K562 (cell line): ENCODE data around the gene ARHGAP26.

ENCODE experiments used
- CREB1 ChIP-seq, 2 experiments: sonication (generic) in 1 of 2; formaldehyde crosslinking in 1 of 2; IDR thresholded peaks; 2 replicates each; pipeline versions ENCODE4 v1.6.1 to v1.8.0; 2012 to 2022; ENCODE audit warnings: inconsistent platforms in 1 of 2, mild to moderate bottlenecking in 1 of 2, missing genetic modification reagents in 1 of 2, moderate library complexity in 1 of 2
- EP300 ChIP-seq: IDR thresholded peaks from 2 replicates; pipeline ENCODE4 v1.6.1; 2012; ENCODE audit warnings: low read length, improper control_type of control experiment
- GABPA ChIP-seq: fragments of 200-800 bp; sonication (Bioruptor generic); conservative IDR thresholded peaks from 2 replicates; pipeline ENCODE4 v1.6.1; 2016; ENCODE audit warnings: low read depth, missing genetic modification characterization, missing compliant biosample characterization
- GTF2E2 ChIP-seq: fragments of 200-800 bp; sonication (Bioruptor generic); IDR thresholded peaks from 2 replicates; pipeline ENCODE4 v1.6.1; 2016; ENCODE audit warnings: missing genetic modification characterization, missing compliant biosample characterization
- PML ChIP-seq: IDR thresholded peaks from 2 replicates; pipeline ENCODE4 v1.6.1; 2012; ENCODE audit warnings: low read length, inconsistent platforms
- STAT5B ChIP-seq: fragments of 250-450 bp; sonication (Bioruptor Pico); IDR thresholded peaks from 2 replicates; pipeline ENCODE4 v1.8.0; 2021; ENCODE audit warnings: mild to moderate bottlenecking, inconsistent platforms
- TF ChIP-seq, protein P1 (sequence below): sonication (generic); formaldehyde crosslinking; IDR thresholded peaks from 2 replicates; pipeline ENCODE4 v1.9.0; 2022; ENCODE audit warnings: mild to moderate bottlenecking, missing genetic modification reagents

DNA sequence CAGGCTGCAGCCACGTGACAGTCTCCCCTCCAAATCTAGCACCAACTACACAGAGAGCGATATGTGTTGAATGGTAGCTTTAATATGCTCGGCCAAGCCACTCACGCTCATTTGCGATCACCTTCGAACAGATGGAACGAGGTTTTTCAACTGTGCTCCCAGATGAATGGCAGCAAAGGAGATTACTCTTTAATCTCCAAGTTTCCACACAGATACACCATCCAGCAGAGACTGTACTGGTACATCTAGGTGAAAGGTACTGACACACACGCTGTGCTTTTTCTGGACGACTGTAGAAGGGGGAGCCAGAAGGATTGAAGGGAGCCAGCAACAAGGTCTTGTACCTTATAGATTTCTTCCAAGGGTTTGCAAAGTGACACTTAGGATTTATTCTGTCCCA, 369.4 kb downstream of the ARHGAP26 start:
- TF ChIP-seq EP300, result no peak
- TF ChIP-seq PML, result no peak
- TF ChIP-seq STAT5B (CRISPR knock-in tag), result no peak
- no peak for TF ChIP-seq GABPA (tag)
- TF ChIP-seq, protein P1, sequence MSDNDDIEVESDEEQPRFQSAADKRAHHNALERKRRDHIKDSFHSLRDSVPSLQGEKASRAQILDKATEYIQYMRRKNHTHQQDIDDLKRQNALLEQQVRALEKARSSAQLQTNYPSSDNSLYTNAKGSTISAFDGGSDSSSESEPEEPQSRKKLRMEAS, result no peak
- no peak for TF ChIP-seq GTF2E2 (tag)
- TF ChIP-seq CREB1 (IDR thresholded peaks at IDR 0.05), result no peak
- no peak for TF ChIP-seq CREB1 (CRISPR knock-in tag; IDR thresholded peaks at IDR 0.05)
